Smooth muscle cell (in vitro differentiated cells): ENCODE data around the gene COG4. TPM values are rescaled to one million over a fixed set of nuclear protein-coding genes. Genes with fewer than 3 reads are reported as not detected.

Experiments
- DNase-seq: peaks from one replicate; lab custom pipeline; 2025; ENCODE audit not compliant: unreplicated experiment; lab: John Stamatoyannopoulos, UW
- H2AFZ ChIP-seq: fragments of 200-600 bp; sonication (generic); 2 replicates; pipeline ENCODE4 v1.6.0; 2016; ENCODE audit warnings: antibody characterized with exemption, low read depth, mild to moderate bottlenecking
- H3F3A ChIP-seq: fragments of 200-600 bp; sonication (generic); 2 replicates; pipeline ENCODE4 v1.6.0; 2017; ENCODE audit warnings: antibody characterized with exemption, low read depth
- H3K27ac ChIP-seq: fragments of 200-600 bp; sonication (generic); 2 replicates; pipeline ENCODE4 v1.5.1; 2016; ENCODE audit warnings: low read depth, mild to moderate bottlenecking
- H3K27me3 ChIP-seq: fragments of 200-600 bp; sonication (generic); 2 replicates; pipeline ENCODE4 v1.6.1; 2016; ENCODE audit warnings: low read depth, mild to moderate bottlenecking
- H3K36me3 ChIP-seq: fragments of 200-600 bp; sonication (generic); 2 replicates; pipeline ENCODE4 v1.5.1; 2016; ENCODE audit warnings: low read depth
- H3K4me1 ChIP-seq: fragments of 200-600 bp; sonication (generic); 2 replicates; pipeline ENCODE4 v1.5.1; 2016; ENCODE audit warnings: low read depth
- H3K4me2 ChIP-seq: fragments of 200-600 bp; sonication (generic); 2 replicates; pipeline ENCODE4 v1.6.0; 2016; ENCODE audit warnings: mild to moderate bottlenecking
- H3K4me3 ChIP-seq: fragments of 200-600 bp; sonication (generic); 2 replicates; pipeline ENCODE4 v1.5.1; 2016; ENCODE audit warnings: mild to moderate bottlenecking
- H3K79me2 ChIP-seq: fragments of 200-600 bp; sonication (generic); 2 replicates; pipeline ENCODE4 v1.6.0; 2016; ENCODE audit warnings: low read depth, mild to moderate bottlenecking
- H3K9ac ChIP-seq: fragments of 200-600 bp; sonication (generic); 2 replicates; pipeline ENCODE4 v1.6.0; 2016; ENCODE audit warnings: low read depth
- H3K9me3 ChIP-seq: fragments of 200-600 bp; sonication (generic); replicated peaks from 2 replicates; pipeline ENCODE4 v1.5.1; 2016; ENCODE audit warnings: low read depth
- H4K20me1 ChIP-seq: fragments of 200-600 bp; sonication (generic); 2 replicates; pipeline ENCODE4 v1.6.0; 2016; ENCODE audit warnings: low read depth
- WGBS: methylation state at CpG from one replicate; pipeline ENCODE4 v1.1.7; 2016; ENCODE audit warnings: low lambda C conversion rate; 5-methylcytosine and 5-hydroxymethylcytosine counted together
- polyA plus RNA-seq: library from polyadenylated mRNA; unstranded; fragments of >200 nt; fragmentation: Nextera tagmentation; extraction: Ambion mirVana; gene quantifications from 2 replicates; pipeline ENCODE4 v1.2.1, GENCODE V29; 2016
- total RNA-seq: library from RNA; depleted of rRNA; stranded (reverse); fragments of >200 nt; gene quantifications from 2 replicates; pipeline ENCODE4 v1.2.3, GENCODE V29; 2014
- TF ChIP-seq, protein P1 (sequence below): fragments of 200-600 bp; sonication (generic); IDR thresholded peaks from 2 replicates; pipeline ENCODE4 v1.5.1; 2017; ENCODE audit warnings: borderline replicate concordance, mild to moderate bottlenecking, antibody characterized with exemption; ENCODE audit not compliant: insufficient read depth, poor library complexity, severe bottlenecking

The COG4 gene
- total and polyA plus RNA-seq, 2 experiments from 2014 or later, result 49.4 to 61.9 TPM

DNA sequence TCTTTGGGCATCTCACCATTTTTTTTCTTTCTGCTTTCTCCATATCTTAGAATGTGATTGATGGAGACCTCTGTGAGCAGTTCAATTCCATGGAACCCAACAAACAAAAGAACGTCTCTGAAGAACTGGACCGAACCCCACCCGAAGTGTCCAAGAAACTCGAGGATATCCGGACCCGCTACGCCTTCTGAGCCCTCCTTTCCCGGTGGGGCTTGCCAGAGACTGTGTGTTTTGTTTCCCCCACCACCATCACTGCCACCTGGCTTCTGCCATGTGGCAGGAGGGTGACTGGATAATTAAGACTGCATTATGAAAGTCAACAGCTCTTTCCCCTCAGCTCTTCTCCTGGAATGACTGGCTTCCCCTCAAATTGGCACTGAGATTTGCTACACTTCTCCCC is 48.3 kb upstream of the COG4 start:
- DNase-seq, result no peak
- Histone ChIP-seq H2AFZ (no peak overlapping the region), H3F3A (peaks cover 35% of the 10 kb centered on the region), H3K27ac (no peak overlapping the region), H3K4me3 (no peak overlapping the region), H3K9ac (no peak overlapping the region), H4K20me1 (peaks cover 79% of the 10 kb centered on the region), H3K9me3 (no peaks in the 10 kb centered on the region), H3K79me2 (no peaks in the 10 kb centered on the region), H3K4me1 (peaks cover 5% of the 10 kb centered on the region), H3K27me3 (no peaks in the 10 kb centered on the region), H3K4me2 (no peak overlapping the region), H3K36me3 (peaks cover 25% of the 10 kb centered on the region)
- TF ChIP-seq, protein P1, sequence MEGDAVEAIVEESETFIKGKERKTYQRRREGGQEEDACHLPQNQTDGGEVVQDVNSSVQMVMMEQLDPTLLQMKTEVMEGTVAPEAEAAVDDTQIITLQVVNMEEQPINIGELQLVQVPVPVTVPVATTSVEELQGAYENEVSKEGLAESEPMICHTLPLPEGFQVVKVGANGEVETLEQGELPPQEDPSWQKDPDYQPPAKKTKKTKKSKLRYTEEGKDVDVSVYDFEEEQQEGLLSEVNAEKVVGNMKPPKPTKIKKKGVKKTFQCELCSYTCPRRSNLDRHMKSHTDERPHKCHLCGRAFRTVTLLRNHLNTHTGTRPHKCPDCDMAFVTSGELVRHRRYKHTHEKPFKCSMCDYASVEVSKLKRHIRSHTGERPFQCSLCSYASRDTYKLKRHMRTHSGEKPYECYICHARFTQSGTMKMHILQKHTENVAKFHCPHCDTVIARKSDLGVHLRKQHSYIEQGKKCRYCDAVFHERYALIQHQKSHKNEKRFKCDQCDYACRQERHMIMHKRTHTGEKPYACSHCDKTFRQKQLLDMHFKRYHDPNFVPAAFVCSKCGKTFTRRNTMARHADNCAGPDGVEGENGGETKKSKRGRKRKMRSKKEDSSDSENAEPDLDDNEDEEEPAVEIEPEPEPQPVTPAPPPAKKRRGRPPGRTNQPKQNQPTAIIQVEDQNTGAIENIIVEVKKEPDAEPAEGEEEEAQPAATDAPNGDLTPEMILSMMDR, result no peak
- 96% methylated on average over 8 of the region's 8 CpGs for WGBS

DNA sequence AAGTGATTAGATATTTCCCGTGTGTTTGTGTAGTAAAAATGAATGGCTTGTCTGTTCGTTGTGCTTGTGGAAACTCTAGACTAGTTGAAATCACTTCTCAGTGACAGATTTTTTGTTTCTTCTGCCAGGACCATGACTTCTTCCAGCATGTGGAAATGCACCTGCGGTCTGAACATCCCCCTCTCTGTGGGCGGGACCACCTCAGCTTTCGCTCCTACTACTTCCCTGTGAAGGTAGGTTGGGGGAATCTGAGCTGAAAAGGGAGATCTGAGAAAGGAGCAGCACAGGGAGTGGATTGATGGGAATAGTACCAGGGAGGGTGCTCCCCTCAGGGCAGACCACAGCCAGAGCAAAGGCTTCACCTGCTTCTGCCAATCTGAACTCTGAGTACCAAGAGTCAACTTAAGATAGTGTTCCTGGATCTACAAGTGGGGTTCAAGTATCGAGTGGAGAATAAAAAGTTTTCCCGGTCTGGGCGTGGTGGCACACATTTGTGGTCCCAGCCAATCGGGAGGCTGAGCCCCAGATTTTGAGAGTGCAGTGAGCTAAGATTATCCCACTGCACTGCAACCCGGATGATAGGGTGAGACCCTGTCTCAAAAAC is 47.7 kb upstream of the COG4 start:
- Histone ChIP-seq H2AFZ (no peak overlapping the region), H4K20me1 (peaks cover 77% of the 10 kb centered on the region), H3K27ac (no peak overlapping the region), H3K36me3 (peaks cover 25% of the 10 kb centered on the region), H3F3A (peaks cover 35% of the 10 kb centered on the region), H3K4me1 (peaks cover 5% of the 10 kb centered on the region), H3K9ac (no peak overlapping the region), H3K4me2 (no peak overlapping the region), H3K79me2 (no peaks in the 10 kb centered on the region), H3K27me3 (no peaks in the 10 kb centered on the region), H3K9me3 (no peaks in the 10 kb centered on the region), H3K4me3 (no peak overlapping the region)
- TF ChIP-seq, protein P1, result no peak
- 96% methylated on average over 10 of the region's 10 CpGs for WGBS
- DNase-seq, result no peak

DNA sequence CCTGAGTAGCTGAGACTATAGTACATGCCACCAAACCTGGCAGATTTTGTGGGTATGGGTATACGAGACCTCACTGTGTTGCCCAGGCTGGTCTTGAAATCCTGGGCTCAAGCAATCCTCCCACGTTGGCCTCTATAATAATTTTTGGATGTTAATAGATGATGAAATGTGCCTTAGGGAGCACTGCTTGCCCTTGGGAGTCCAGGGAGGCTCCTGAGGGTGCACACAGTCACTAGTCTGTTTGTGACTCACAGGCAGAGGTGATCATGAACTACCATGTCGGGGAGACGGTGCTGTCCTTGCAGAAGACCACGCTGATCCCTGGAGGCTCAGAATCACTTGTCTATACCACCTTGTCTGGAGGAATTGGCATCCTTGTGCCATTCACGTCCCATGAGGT is 46.4 kb upstream of the COG4 start:
- peaks cover 26% of the 10 kb centered on the region for H3F3A ChIP-seq
- TF ChIP-seq, protein P1, result no peak
- peaks cover 84% of the 10 kb centered on the region for H4K20me1 ChIP-seq
- H3K79me2 ChIP-seq, result peaks cover 1% of the 10 kb centered on the region
- no peaks in the 10 kb centered on the region for H3K9me3 ChIP-seq
- H3K4me3 ChIP-seq, result no peak overlapping the region
- no peak overlapping the region for H3K4me2 ChIP-seq
- H3K9ac ChIP-seq, result no peak overlapping the region
- peaks cover 34% of the 10 kb centered on the region for H3K36me3 ChIP-seq
- no peak overlapping the region for H2AFZ ChIP-seq
- WGBS, result 96% methylated on average over 6 of the region's 6 CpGs
- no peak for DNase-seq
- H3K27ac ChIP-seq, result peak overlapping the region; percentile 47
- H3K27me3 ChIP-seq, result no peaks in the 10 kb centered on the region
- H3K4me1 ChIP-seq, result peaks cover 5% of the 10 kb centered on the region
